ENCODE results near the gene PRR7.
A peak's percentile ranks its signal among the peaks of the same experiment; 100 is the strongest.

PRR7 gene

DNA sequence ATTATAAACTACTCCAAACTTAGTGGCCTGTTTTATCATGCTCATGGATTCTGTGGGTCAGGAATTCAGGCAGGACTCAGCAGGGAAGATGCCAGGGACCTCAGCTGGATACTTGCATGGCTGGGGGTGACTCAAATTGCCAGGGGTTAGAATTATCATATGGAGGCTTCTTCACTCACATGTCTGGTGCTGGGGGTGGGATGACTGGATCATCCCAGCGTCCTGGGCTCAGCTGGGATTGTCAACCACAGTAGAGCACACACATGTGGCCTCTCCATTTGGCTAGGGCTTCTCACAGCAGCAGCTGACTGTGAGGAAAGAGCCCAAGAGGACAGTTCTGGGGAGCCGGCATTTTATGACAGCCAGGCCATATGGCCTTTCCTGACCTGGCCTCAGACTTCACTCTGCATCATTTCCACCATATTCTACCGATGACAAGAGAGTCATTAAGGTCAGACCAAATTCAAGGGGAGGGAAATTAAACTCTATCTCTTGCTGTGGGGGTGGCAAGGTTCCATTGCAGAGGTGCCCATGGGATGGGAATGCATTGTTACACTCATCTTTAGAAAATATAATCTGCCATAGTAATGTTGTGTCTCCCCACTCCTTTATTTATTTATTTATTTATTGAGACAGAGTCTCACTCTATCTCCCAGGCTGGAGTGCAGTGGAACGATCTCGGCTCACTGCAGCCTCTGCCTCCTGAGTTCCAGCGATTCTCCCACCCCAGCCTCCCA, 25.4 kb upstream of the PRR7 start:
- Histone ChIP-seq H3K9me2 (replicated peaks; ENCODE audit: control insufficient read depth, low read length) (no peaks in the 10 kb centered on the region), H3K27ac (ENCODE audit: low read depth, low read length) (no peak overlapping the region), H3K9me3 (ENCODE audit: control insufficient read depth, insufficient read depth, low read length) (no peaks in the 10 kb centered on the region), H3K79me2 (ENCODE audit: control insufficient read depth, low read length) (no peaks in the 10 kb centered on the region), H3K4me3 (ENCODE audit: low read length) (no peak overlapping the region), H3K27me3 (ENCODE audit: control insufficient read depth, low read length) (no peaks in the 10 kb centered on the region; the same call in 1 of the 2 replicates), H3F3A (ENCODE audit: control insufficient read depth, insufficient read depth) (0 out of 2 replicates have a peak, but pooled peaks cover 3% of the 10 kb centered on the region), H3K4me1 (ENCODE audit: control insufficient read depth, low read length) (peaks cover 8% of the 10 kb centered on the region), H3K4me2 (ENCODE audit: low read length) (no peak overlapping the region), H3K36me3 (ENCODE audit: control insufficient read depth, low read length) (no peaks in the 10 kb centered on the region), H4K20me1 (ENCODE audit: control insufficient read depth, insufficient read depth, low read depth, low read length) (no peaks in the 10 kb centered on the region)
- TF ChIP-seq, protein P1, sequence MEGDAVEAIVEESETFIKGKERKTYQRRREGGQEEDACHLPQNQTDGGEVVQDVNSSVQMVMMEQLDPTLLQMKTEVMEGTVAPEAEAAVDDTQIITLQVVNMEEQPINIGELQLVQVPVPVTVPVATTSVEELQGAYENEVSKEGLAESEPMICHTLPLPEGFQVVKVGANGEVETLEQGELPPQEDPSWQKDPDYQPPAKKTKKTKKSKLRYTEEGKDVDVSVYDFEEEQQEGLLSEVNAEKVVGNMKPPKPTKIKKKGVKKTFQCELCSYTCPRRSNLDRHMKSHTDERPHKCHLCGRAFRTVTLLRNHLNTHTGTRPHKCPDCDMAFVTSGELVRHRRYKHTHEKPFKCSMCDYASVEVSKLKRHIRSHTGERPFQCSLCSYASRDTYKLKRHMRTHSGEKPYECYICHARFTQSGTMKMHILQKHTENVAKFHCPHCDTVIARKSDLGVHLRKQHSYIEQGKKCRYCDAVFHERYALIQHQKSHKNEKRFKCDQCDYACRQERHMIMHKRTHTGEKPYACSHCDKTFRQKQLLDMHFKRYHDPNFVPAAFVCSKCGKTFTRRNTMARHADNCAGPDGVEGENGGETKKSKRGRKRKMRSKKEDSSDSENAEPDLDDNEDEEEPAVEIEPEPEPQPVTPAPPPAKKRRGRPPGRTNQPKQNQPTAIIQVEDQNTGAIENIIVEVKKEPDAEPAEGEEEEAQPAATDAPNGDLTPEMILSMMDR (IDR thresholded peaks at IDR 0.05; ENCODE audit: low read depth, low read length, poor library complexity, severe bottlenecking), result no peak
- TF ChIP-seq EZH2phosphoT487 (IDR thresholded peaks at IDR 0.05; ENCODE audit: borderline replicate concordance, low read length), result no peak

DNA sequence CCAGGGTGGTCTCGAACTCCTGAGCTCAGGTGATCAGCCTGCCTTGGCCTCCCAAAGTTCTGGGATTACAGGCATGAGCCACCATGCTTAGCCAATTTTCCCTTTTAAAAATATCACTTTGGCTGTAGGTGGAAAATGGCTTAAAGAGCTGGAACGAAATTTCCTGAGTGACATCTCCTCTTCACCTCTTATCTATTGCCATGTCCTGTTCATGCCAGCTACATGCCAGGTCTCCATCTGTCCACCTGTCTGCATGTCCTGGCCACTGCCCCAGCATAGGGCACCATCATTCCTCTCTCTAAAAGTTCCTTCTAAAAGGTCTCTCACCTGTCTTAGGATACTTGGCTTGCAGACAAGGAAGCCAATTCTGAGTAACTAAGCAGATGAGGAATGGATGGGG, 22.9 kb upstream of the PRR7 start:
- H3F3A ChIP-seq (ENCODE audit: control insufficient read depth, insufficient read depth), result 0 out of 2 replicates have a peak, but pooled peaks cover 3% of the 10 kb centered on the region
- H3K9me3 ChIP-seq (ENCODE audit: control insufficient read depth, insufficient read depth, low read length), result no peaks in the 10 kb centered on the region
- H3K36me3 ChIP-seq (ENCODE audit: control insufficient read depth, low read length), result peaks cover 16% of the 10 kb centered on the region
- no peak overlapping the region for H3K27ac ChIP-seq (ENCODE audit: low read depth, low read length)
- no peaks in the 10 kb centered on the region for H3K27me3 ChIP-seq (ENCODE audit: control insufficient read depth, low read length)
- TF ChIP-seq, protein P1 (IDR thresholded peaks at IDR 0.05; ENCODE audit: low read depth, low read length, poor library complexity, severe bottlenecking), result no peak
- no peak for TF ChIP-seq EZH2phosphoT487 (IDR thresholded peaks at IDR 0.05; ENCODE audit: borderline replicate concordance, low read length)
- H3K79me2 ChIP-seq (ENCODE audit: control insufficient read depth, low read length), result peaks cover 21% of the 10 kb centered on the region
- no peak overlapping the region for H3K4me2 ChIP-seq (ENCODE audit: low read length)
- peaks cover 20% of the 10 kb centered on the region for H3K4me1 ChIP-seq (ENCODE audit: control insufficient read depth, low read length)
- H3K9me2 ChIP-seq (replicated peaks; ENCODE audit: control insufficient read depth, low read length), result no peaks in the 10 kb centered on the region
- H4K20me1 ChIP-seq (ENCODE audit: control insufficient read depth, insufficient read depth, low read depth, low read length), result no peaks in the 10 kb centered on the region
- H3K4me3 ChIP-seq (ENCODE audit: low read length), result no peak overlapping the region

DNA sequence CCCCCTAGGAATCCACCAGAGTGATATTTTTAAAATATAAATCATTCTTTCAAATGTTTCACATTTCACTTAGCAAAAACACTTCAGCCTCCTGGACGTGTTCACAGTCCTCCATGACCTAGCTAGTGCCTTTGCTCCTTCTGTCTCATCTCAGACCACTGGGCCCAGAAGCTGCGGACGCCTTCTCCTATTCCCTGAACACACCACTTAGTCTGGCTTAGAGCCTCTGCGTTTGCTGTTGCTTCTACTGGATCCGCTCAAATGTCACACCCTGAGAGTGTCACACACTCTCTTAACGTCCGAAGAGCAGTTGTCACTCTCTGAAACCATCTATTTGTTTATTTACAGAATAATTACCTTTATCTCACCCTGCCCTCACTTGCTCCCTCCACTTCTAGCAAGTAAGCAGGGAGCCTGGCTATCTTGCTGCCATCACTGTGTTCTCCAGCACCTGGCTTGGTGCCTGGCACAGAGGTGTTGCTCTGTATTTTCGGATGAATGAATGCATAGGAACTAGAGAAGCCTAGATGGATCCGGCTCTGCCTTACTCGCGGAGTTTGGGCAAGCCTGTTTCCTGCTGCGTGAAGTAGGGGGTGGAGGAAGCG, 21.3 kb upstream of the PRR7 start:
- Histone ChIP-seq H3F3A (ENCODE audit: control insufficient read depth, insufficient read depth) (peaks cover 12% of the 10 kb centered on the region), H3K36me3 (ENCODE audit: control insufficient read depth, low read length) (peaks cover 25% of the 10 kb centered on the region), H3K27me3 (ENCODE audit: control insufficient read depth, low read length) (no peaks in the 10 kb centered on the region), H4K20me1 (ENCODE audit: control insufficient read depth, insufficient read depth, low read depth, low read length) (no peaks in the 10 kb centered on the region), H3K27ac (ENCODE audit: low read depth, low read length) (peak overlapping the region; percentile 56), H3K4me3 (ENCODE audit: low read length) (peak overlapping the region; percentile 87), H3K79me2 (ENCODE audit: control insufficient read depth, low read length) (peaks cover 35% of the 10 kb centered on the region), H3K4me2 (ENCODE audit: low read length) (peak overlapping the region; percentile 90), H3K9me2 (replicated peaks; ENCODE audit: control insufficient read depth, low read length) (no peaks in the 10 kb centered on the region), H3K9me3 (ENCODE audit: control insufficient read depth, insufficient read depth, low read length) (no peaks in the 10 kb centered on the region), H3K4me1 (ENCODE audit: control insufficient read depth, low read length) (peaks cover 37% of the 10 kb centered on the region)
- TF ChIP-seq EZH2phosphoT487 (IDR thresholded peaks at IDR 0.05; ENCODE audit: borderline replicate concordance, low read length), result no peak
- TF ChIP-seq, protein P1 (IDR thresholded peaks at IDR 0.05; ENCODE audit: low read depth, low read length, poor library complexity, severe bottlenecking), result no peak

All from DOHH2 (cell line).